K562 (cell line): ENCODE data around the gene HTR4. TPM values are rescaled to one million over a fixed set of nuclear protein-coding genes. Genes with fewer than 3 reads are reported as not detected.

ENCODE experiments used
- CHD2 ChIP-seq: IDR thresholded peaks from 2 replicates; pipeline ENCODE4 v1.6.1; 2011; ENCODE audit warnings: low read depth, low read length
- DLX4 ChIP-seq: fragments of 250-450 bp; sonication (Bioruptor Pico); IDR thresholded peaks from 2 replicates; pipeline ENCODE4 v1.6.1; 2021; ENCODE audit warnings: mild to moderate bottlenecking
- GATA2 ChIP-seq: sonication (generic); formaldehyde crosslinking; IDR thresholded peaks from 2 replicates; pipeline ENCODE4 v1.4.0; 2020; ENCODE audit warnings: mild to moderate bottlenecking, missing genetic modification reagents
- IRF1 ChIP-seq: sonication (generic); formaldehyde crosslinking; IDR thresholded peaks from 2 replicates; pipeline ENCODE4 v1.8.0; 2022; ENCODE audit warnings: missing genetic modification reagents, mild to moderate bottlenecking, borderline replicate concordance
- KAT2B ChIP-seq: IDR thresholded peaks from one replicate; pipeline ENCODE4 v1.6.1; 2012; ENCODE audit warnings: low read depth, mild to moderate bottlenecking, control low read depth, inconsistent platforms, low read length, moderate library complexity
- REST ChIP-seq, 2 experiments: fragments of 450-650 bp; formaldehyde crosslinking in 1 of 2; IDR thresholded peaks; 2 replicates each; pipeline versions ENCODE4 v1.4.0 to v1.6.1; 2014 to 2020; ENCODE audit warnings: mild to moderate bottlenecking in 2 of 2, borderline replicate concordance in 1 of 2, low read depth in 1 of 2
- SPI1 ChIP-seq: IDR thresholded peaks from 2 replicates; pipeline ENCODE4 v1.6.1; 2011; ENCODE audit warnings: low read depth, low read length, control low read depth, borderline replicate concordance
- TAF15 ChIP-seq: fragments of 200-400 bp; formaldehyde crosslinking; IDR thresholded peaks from 2 replicates; pipeline ENCODE4 v1.6.1; 2017; ENCODE audit warnings: mild to moderate bottlenecking, low read depth, low read length, moderate library complexity
- WHSC1 ChIP-seq: IDR thresholded peaks from one replicate; pipeline ENCODE4 v1.6.1; 2012; ENCODE audit warnings: low read length, control low read depth, inconsistent platforms
- ZC3H4 ChIP-seq: sonication (generic); formaldehyde crosslinking; IDR thresholded peaks from 2 replicates; pipeline ENCODE4 v1.9.0; 2021; ENCODE audit warnings: missing genetic modification reagents, borderline replicate concordance
- ZNF280A ChIP-seq: fragments of 450-650 bp; IDR thresholded peaks from 2 replicates; pipeline ENCODE4 v1.6.1; 2018; ENCODE audit warnings: mild to moderate bottlenecking, low read depth; ENCODE audit not compliant: partially characterized antibody
- ZNF398 ChIP-seq: fragments of 250-450 bp; sonication (Bioruptor Pico); IDR thresholded peaks from 2 replicates; pipeline ENCODE4 v1.8.0; 2021; ENCODE audit warnings: moderate library complexity, mild to moderate bottlenecking, inconsistent platforms
- polyA plus RNA-seq, 8 experiments: library from polyadenylated mRNA; depleted of rRNA in 4 of 8; stranded (reverse) in 5 of 8; unstranded in 3 of 8; fragments of >200 nt; fragmentation: Nextera tagmentation in 2 of 8; fragmentation: Illumina TruSeq in 1 of 8; extraction: Ambion mirVana in 2 of 8; extraction: Trizol in 1 of 8; gene quantifications; 2 replicates each; pipeline versions ENCODE4 v1.2.1 to v1.2.3, GENCODE V29; 2011 to 2014; ENCODE audit warnings: inconsistent platforms in 1 of 8, missing spikeins in 1 of 8
- total RNA-seq, 7 experiments: library from RNA; depleted of rRNA in 6 of 7; stranded (reverse); fragments of >200 nt in 6 of 7; fragmentation: Illumina TruSeq in 2 of 7; extraction: Trizol in 2 of 7; gene quantifications; 2 replicates each; pipeline versions ENCODE4 v1.2.1 to v1.2.3, GENCODE V29; 2011 to 2021; ENCODE audit warnings: low replicate concordance in 1 of 7

The HTR4 gene
- total and polyA plus RNA-seq, 9 of the 15 experiments (the other 6 are each of a cell fraction or from before 2014, with no cell fraction given), result 0.13 TPM; not detected in 8

- 0 out of 2 replicates have a peak, but pooled peaks have one; percentile 10 for TF ChIP-seq GATA2
- no peak for TF ChIP-seq IRF1 (CRISPR knock-in tag)
- no peak for TF ChIP-seq CHD2
- no peak for TF ChIP-seq ZC3H4 (CRISPR knock-in tag)
- no peak for TF ChIP-seq ZNF398 (CRISPR knock-in tag)
- peak; percentile 14; the same call in 1 of the 2 replicates for TF ChIP-seq REST (IDR thresholded peaks at IDR 0.05; ENCODE audit: borderline replicate concordance)
- TF ChIP-seq REST (CRISPR knock-in tag; IDR thresholded peaks at IDR 0.05; ENCODE audit: low read depth), result no peak
- TF ChIP-seq SPI1, result no peak
- TF ChIP-seq TAF15, result no peak
- no peak for TF ChIP-seq WHSC1
- no peak for TF ChIP-seq DLX4
- TF ChIP-seq ZNF280A, result no peak
- no peak for TF ChIP-seq KAT2B
Measured at GRCh38 chr5:148585988-148586387, 68.3 kb downstream of the HTR4 start (continued).
